Measurements from ENCODE around the gene BCAN. TPM values are rescaled to one million over a fixed set of nuclear protein-coding genes. Genes with fewer than 3 reads are reported as not detected.

The BCAN gene, protein sequence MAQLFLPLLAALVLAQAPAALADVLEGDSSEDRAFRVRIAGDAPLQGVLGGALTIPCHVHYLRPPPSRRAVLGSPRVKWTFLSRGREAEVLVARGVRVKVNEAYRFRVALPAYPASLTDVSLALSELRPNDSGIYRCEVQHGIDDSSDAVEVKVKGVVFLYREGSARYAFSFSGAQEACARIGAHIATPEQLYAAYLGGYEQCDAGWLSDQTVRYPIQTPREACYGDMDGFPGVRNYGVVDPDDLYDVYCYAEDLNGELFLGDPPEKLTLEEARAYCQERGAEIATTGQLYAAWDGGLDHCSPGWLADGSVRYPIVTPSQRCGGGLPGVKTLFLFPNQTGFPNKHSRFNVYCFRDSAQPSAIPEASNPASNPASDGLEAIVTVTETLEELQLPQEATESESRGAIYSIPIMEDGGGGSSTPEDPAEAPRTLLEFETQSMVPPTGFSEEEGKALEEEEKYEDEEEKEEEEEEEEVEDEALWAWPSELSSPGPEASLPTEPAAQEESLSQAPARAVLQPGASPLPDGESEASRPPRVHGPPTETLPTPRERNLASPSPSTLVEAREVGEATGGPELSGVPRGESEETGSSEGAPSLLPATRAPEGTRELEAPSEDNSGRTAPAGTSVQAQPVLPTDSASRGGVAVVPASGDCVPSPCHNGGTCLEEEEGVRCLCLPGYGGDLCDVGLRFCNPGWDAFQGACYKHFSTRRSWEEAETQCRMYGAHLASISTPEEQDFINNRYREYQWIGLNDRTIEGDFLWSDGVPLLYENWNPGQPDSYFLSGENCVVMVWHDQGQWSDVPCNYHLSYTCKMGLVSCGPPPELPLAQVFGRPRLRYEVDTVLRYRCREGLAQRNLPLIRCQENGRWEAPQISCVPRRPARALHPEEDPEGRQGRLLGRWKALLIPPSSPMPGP
- polyA plus RNA-seq (not detected in 3 replicates), polyA minus RNA-seq (not detected in 3 replicates)
- polyA plus RNA-seq (2011; ENCODE audit: low read depth), result not detected
- polyA plus RNA-seq (2011; cell fraction: cytosol; rRNA removed), result 0.04 TPM in 1 of 2 replicates, not detected in the other
- polyA plus RNA-seq (2011; cell fraction: nucleus; rRNA removed), result not detected in 2 replicates
- not detected in 2 replicates for polyA plus RNA-seq (2012; ENCODE audit: low replicate concordance)
- not detected for polyA minus RNA-seq (2011; cell fraction: cytosol; rRNA and poly(A)+ RNA removed)
- polyA minus RNA-seq (2011; cell fraction: nucleus; rRNA and poly(A)+ RNA removed), result not detected in 2 replicates

GRCh38 chr1:156641761-156642264 lies at the start of gene BCAN:
TSS of gene BCAN (plus strand) at chr1:156642117. CDS start at chr1:156646055, 3,938 bp downstream.
- H4K20me1 ChIP-seq (ENCODE audit: control insufficient read depth, extremely low read depth, insufficient read depth, low read length), result no peaks in the 10 kb centered on the region
- no peak within 1 kb of the TSS for H3K27ac ChIP-seq (ENCODE audit: control insufficient read depth, insufficient read depth, low read length)
- no peaks in the 10 kb centered on the region for H3K36me3 ChIP-seq (ENCODE audit: control insufficient read depth in 2 of 2, extremely low read depth in 1 of 2, insufficient read depth in 2 of 2, low read length in 2 of 2)
- H3K9me1 ChIP-seq (ENCODE audit: control insufficient read depth, extremely low read depth, insufficient read depth, low read length), result peaks cover 2% of the 10 kb centered on the region
- no peaks in the 10 kb centered on the region for H3K4me1 ChIP-seq (ENCODE audit: control insufficient read depth, extremely low read depth, insufficient read depth, low read length)
- TF ChIP-seq CTCF (optimal IDR thresholded peaks at IDR 0.05 in 1 of 3, IDR thresholded peaks at IDR 0.05 in 1 of 3, conservative IDR thresholded peaks at IDR 0.05 in 1 of 3; ENCODE audit: extremely low read depth in 1 of 3, insufficient read depth in 2 of 3, low read length in 3 of 3), result no peak
- no peak for TF ChIP-seq EZH2 (IDR thresholded peaks at IDR 0.05; ENCODE audit: low read length)
- H3K9ac ChIP-seq (ENCODE audit: control insufficient read depth, extremely low read depth, insufficient read depth, low read length), result no peak within 1 kb of the TSS
- H3K27me3 ChIP-seq (ENCODE audit: control insufficient read depth, extremely low read depth, insufficient read depth, low read length), result peaks cover 89% of the 10 kb centered on the region
- no peak within 1 kb of the TSS for H3K4me3 ChIP-seq (ENCODE audit: control insufficient read depth in 2 of 3, extremely low read depth in 1 of 3, insufficient read depth in 2 of 3, low read depth in 1 of 3, low read length in 3 of 3)
- no peak for DNase-seq (ENCODE audit: low read depth, low spot score)
- no peak for FAIRE-seq
- H3K79me2 ChIP-seq (ENCODE audit: control insufficient read depth, insufficient read depth, low read length), result no peaks in the 10 kb centered on the region
- H2AFZ ChIP-seq (ENCODE audit: control insufficient read depth, low read length), result no peak within 1 kb of the TSS
- H3K4me2 ChIP-seq (ENCODE audit: control insufficient read depth, extremely low read depth, insufficient read depth, low read depth, low read length), result no peak within 1 kb of the TSS
- no peaks in the 10 kb centered on the region for H3K9me3 ChIP-seq (ENCODE audit: control insufficient read depth, low read depth, low read length)
- dilution Hi-C loops (cut with MboI; ENCODE audit: extremely low pct_ligation_motif_present, low sequenced_read_pairs), result no loop called here

GRCh38 chr1:156592158-156592909 lies 49.6 kb upstream of the BCAN start:
- H3K27ac ChIP-seq (ENCODE audit: control insufficient read depth, insufficient read depth, low read length), result peak overlapping the region; percentile 87
- peak overlapping the region; percentile 84 for H2AFZ ChIP-seq (ENCODE audit: control insufficient read depth, low read length)

More at GRCh38 chr1:156592158-156592909, 49.6 kb upstream of the BCAN start:
- H3K9me1 ChIP-seq (ENCODE audit: control insufficient read depth, extremely low read depth, insufficient read depth, low read length), result no peaks in the 10 kb centered on the region
- H3K9ac ChIP-seq (ENCODE audit: control insufficient read depth, extremely low read depth, insufficient read depth, low read length), result peak overlapping the region; percentile 86
- peak overlapping the region; percentile 99 for H3K4me2 ChIP-seq (ENCODE audit: control insufficient read depth, extremely low read depth, insufficient read depth, low read depth, low read length)
- H3K79me2 ChIP-seq (ENCODE audit: control insufficient read depth, insufficient read depth, low read length), result peaks cover 11% of the 10 kb centered on the region
- no peaks in the 10 kb centered on the region for H4K20me1 ChIP-seq (ENCODE audit: control insufficient read depth, extremely low read depth, insufficient read depth, low read length)
- no peaks in the 10 kb centered on the region for H3K27me3 ChIP-seq (ENCODE audit: control insufficient read depth, extremely low read depth, insufficient read depth, low read length)
- DNase-seq (ENCODE audit: low read depth, low spot score), result no peak
- no peak for FAIRE-seq
- H3K4me3 ChIP-seq (ENCODE audit: control insufficient read depth in 2 of 3, extremely low read depth in 1 of 3, insufficient read depth in 2 of 3, low read depth in 1 of 3, low read length in 3 of 3), result peak overlapping the region; percentile 73 to 88 (median 88)
- H3K9me3 ChIP-seq (ENCODE audit: control insufficient read depth, low read depth, low read length), result no peaks in the 10 kb centered on the region
- peaks cover 27 to 36% of the 10 kb centered on the region in 2 experiments for H3K36me3 ChIP-seq (ENCODE audit: control insufficient read depth in 2 of 2, extremely low read depth in 1 of 2, insufficient read depth in 2 of 2, low read length in 2 of 2)
- peaks cover 11% of the 10 kb centered on the region for H3K4me1 ChIP-seq (ENCODE audit: control insufficient read depth, extremely low read depth, insufficient read depth, low read length)
- dilution Hi-C loops (cut with MboI; ENCODE audit: extremely low pct_ligation_motif_present, low sequenced_read_pairs), result no loop called here
- TF ChIP-seq EZH2 (IDR thresholded peaks at IDR 0.05; ENCODE audit: low read length) (no peak), CTCF (optimal IDR thresholded peaks at IDR 0.05 in 1 of 3, IDR thresholded peaks at IDR 0.05 in 1 of 3, conservative IDR thresholded peaks at IDR 0.05 in 1 of 3; ENCODE audit: extremely low read depth in 1 of 3, insufficient read depth in 2 of 3, low read length in 3 of 3) (no peak)

Measured in keratinocyte (primary cell).